HCT116 (cell line): Measurements from ENCODE around the gene ST6GALNAC2. TPM values are rescaled to one million over a fixed set of nuclear protein-coding genes. Genes with fewer than 3 reads are reported as not detected.

ENCODE experiments used
- ATAC-seq: fragments of 200-7000 bp; cut with Tn5 transposase; 2 replicates; pipeline ENCODE4 v1.9.1; 2020; ENCODE audit warnings: mild to moderate bottlenecking, moderate library complexity
- BruUV-seq: library from RNA; stranded (reverse); fragments of 400-500 nt; replicated peaks from 2 replicates; lab custom pipeline; 2021; lab: Mats Ljungman, UMichigan
- CTCF ChIA-PET: fragments of 300-600 bp; sonication (Branson Sonifier 250); formaldehyde crosslinking; loops from one replicate; lab custom pipeline; 2021; ENCODE audit warnings: antibody characterized with exemption; lab: Charles Lee
- POLR2A ChIA-PET: fragments of 300-600, 350-600 bp; sonication (Branson Sonifier 250); formaldehyde crosslinking; loops from one replicate; lab custom pipeline; 2021; ENCODE audit warnings: antibody characterized with exemption; lab: Charles Lee
- RAD21 ChIA-PET, 2 experiments: fragments of 300-600 bp; sonication (Branson Sonifier 250); formaldehyde crosslinking; loops; one replicate each; lab custom pipeline; 2023; ENCODE audit warnings: low total read pairs in 2 of 2; ENCODE audit not compliant: uncharacterized antibody in 2 of 2, unreplicated experiment in 2 of 2, low non-redundant PET in 1 of 2; lab: Charles Lee
- DNase-seq: peaks from one replicate; pipeline ENCODE4 v3.0.0-alpha.2; 2010; ENCODE audit warnings: low read depth, low spot score
- H2AFZ ChIP-seq: fragments of 200-600 bp; shearing (Covaris generic), sonication (generic); 2 replicates; pipeline ENCODE4 v1.6.1; 2017; ENCODE audit warnings: low read depth, mixed run types, mixed read lengths, antibody characterized with exemption, low read length; ENCODE audit not compliant: poor library complexity, severe bottlenecking
- H3K27ac ChIP-seq: 2 replicates; pipeline ENCODE4 v1.5.1; 2012; ENCODE audit warnings: low read depth, low read length
- H3K27me3 ChIP-seq: fragments of 200-600 bp; sonication (generic); 2 replicates; pipeline ENCODE4 v1.6.1; 2016; ENCODE audit warnings: mixed run types, low read length, mixed read lengths; ENCODE audit not compliant: insufficient read depth
- H3K36me3 ChIP-seq, 2 experiments: fragments of 200-500 bp in 1 of 2; fragments of 200-600 bp in 1 of 2; sonication (Bioruptor generic) in 1 of 2; sonication (generic) in 1 of 2; 2 replicates each; pipeline versions ENCODE4 v1.5.1 to v1.6.1; 2014 to 2016; ENCODE audit warnings: low read length in 2 of 2, inconsistent platforms in 1 of 2, mixed read lengths in 1 of 2, mixed run types in 1 of 2; ENCODE audit not compliant: insufficient read depth in 2 of 2, control insufficient read depth in 1 of 2
- H3K4me1 ChIP-seq, 2 experiments: fragments of 200-600 bp in 1 of 2; sonication (generic) in 1 of 2; 2 replicates each; pipeline versions ENCODE4 v1.5.1 to v1.6.1; 2012 to 2017; ENCODE audit warnings: low read length in 2 of 2, inconsistent platforms in 1 of 2, mild to moderate bottlenecking in 1 of 2, mixed read lengths in 1 of 2, mixed run types in 1 of 2, moderate library complexity in 1 of 2; ENCODE audit not compliant: insufficient read depth in 2 of 2, control insufficient read depth in 1 of 2
- H3K4me2 ChIP-seq: fragments of 200-600 bp; sonication (generic); 2 replicates; pipeline ENCODE4 v1.6.1; 2017; ENCODE audit warnings: mixed run types, low read length, mixed read lengths
- H3K4me3 ChIP-seq, 2 experiments: fragments of 200-600 bp in 1 of 2; sonication (generic) in 1 of 2; replicated peaks in 1 of 2; 2 replicates each; pipeline ENCODE4 v1.5.1; 2011 to 2016; ENCODE audit warnings: low read length in 2 of 2, control low read depth in 1 of 2, low read depth in 1 of 2, mild to moderate bottlenecking in 1 of 2, mixed read lengths in 1 of 2, mixed run types in 1 of 2
- H3K79me2 ChIP-seq: fragments of 200-600 bp; sonication (generic); 2 replicates; pipeline ENCODE4 v1.6.1; 2017; ENCODE audit warnings: mild to moderate bottlenecking, mixed run types, low read length, moderate library complexity, mixed read lengths; ENCODE audit not compliant: insufficient read depth
- H3K9ac ChIP-seq: fragments of 200-600 bp; sonication (generic); 2 replicates; pipeline ENCODE4 v1.6.1; 2016; ENCODE audit warnings: low read length, mixed read lengths
- H3K9me2 ChIP-seq: fragments of 200-600 bp; sonication (generic), shearing (Covaris generic); 2 replicates; pipeline ENCODE4 v1.6.1; 2017; ENCODE audit warnings: mixed run types, mild to moderate bottlenecking, moderate library complexity; ENCODE audit not compliant: insufficient read depth
- H3K9me3 ChIP-seq, 2 experiments: fragments of 200-500 bp in 1 of 2; fragments of 200-600 bp in 1 of 2; sonication (Bioruptor generic) in 1 of 2; sonication (generic) in 1 of 2; 2 replicates each; pipeline ENCODE4 v1.6.1; 2014 to 2017; ENCODE audit warnings: low read length in 2 of 2, mixed read lengths in 2 of 2, inconsistent platforms in 1 of 2, low read depth in 1 of 2, mild to moderate bottlenecking in 1 of 2, mixed run types in 1 of 2, moderate library complexity in 1 of 2; ENCODE audit not compliant: control insufficient read depth in 1 of 2, insufficient read depth in 1 of 2
- H4K20me1 ChIP-seq: fragments of 200-600 bp; sonication (generic), shearing (Covaris generic); 2 replicates; pipeline ENCODE4 v1.6.1; 2017; ENCODE audit warnings: mixed run types, mild to moderate bottlenecking, moderate library complexity; ENCODE audit not compliant: insufficient read depth
- CBX3 ChIP-seq: IDR thresholded peaks from 2 replicates; pipeline ENCODE4 v1.6.1; 2012; ENCODE audit warnings: low read depth
- EZH2 ChIP-seq: fragments of 200-600 bp; sonication (generic); IDR thresholded peaks from 2 replicates; pipeline ENCODE4 v1.6.1; 2017; ENCODE audit warnings: antibody characterized with exemption, mixed run types
- JUND ChIP-seq: IDR thresholded peaks from 2 replicates; pipeline ENCODE4 v1.6.1; 2012
- POLR2AphosphoS5 ChIP-seq: IDR thresholded peaks from 2 replicates; pipeline ENCODE4 v1.6.1; 2011; ENCODE audit warnings: mild to moderate bottlenecking, low read depth, low read length, moderate library complexity
- SIN3A ChIP-seq: IDR thresholded peaks from 2 replicates; pipeline ENCODE4 v1.6.1; 2012; ENCODE audit warnings: low read depth
- SP1 ChIP-seq: IDR thresholded peaks from 2 replicates; pipeline ENCODE4 v1.6.1; 2012; ENCODE audit warnings: low read depth
- SRF ChIP-seq: IDR thresholded peaks from 2 replicates; pipeline ENCODE4 v1.6.1; 2012; ENCODE audit warnings: low read depth
- TCF7L2 ChIP-seq: IDR thresholded peaks from 2 replicates; pipeline ENCODE4 v1.7.0; 2011; ENCODE audit warnings: borderline replicate concordance, inconsistent platforms; ENCODE audit not compliant: insufficient read depth, insufficient read length; ENCODE audit errors: extremely low read depth
- ZFX ChIP-seq: fragments of 450-650 bp; IDR thresholded peaks from 2 replicates; pipeline ENCODE4 v1.6.1; 2017
- intact Hi-C: fragments of 100-400 bp; cut with micrococcal nuclease; formaldehyde crosslinking; loops from 2 replicates; pipeline ENCODE4 v1.10.0; 2022
- total RNA-seq: library from RNA; stranded (reverse); gene quantifications from one replicate; pipeline ENCODE4 v1.2.1, GENCODE V29; 2021; ENCODE audit not compliant: unreplicated experiment
- TF ChIP-seq, protein P1 (sequence below): IDR thresholded peaks from 2 replicates; pipeline ENCODE4 v1.6.1; 2012; ENCODE audit warnings: low read depth
- TF ChIP-seq, protein P2 (sequence below): IDR thresholded peaks from 2 replicates; pipeline ENCODE4 v1.6.1; 2011; ENCODE audit warnings: mild to moderate bottlenecking, low read length, moderate library complexity; ENCODE audit not compliant: insufficient replicate concordance; ENCODE audit errors: extremely low read depth
- TF ChIP-seq, protein P3 (sequence below): IDR thresholded peaks from 2 replicates; pipeline ENCODE4 v1.6.1; 2012
- TF ChIP-seq, protein P4 (sequence below), 3 experiments: fragments of 200-600 bp in 1 of 3; sonication (generic) in 1 of 3; IDR thresholded peaks in 2 of 3; conservative IDR thresholded peaks in 1 of 3; 2 replicates each; pipeline ENCODE4 v1.5.1; 2012 to 2017; ENCODE audit warnings: low read depth in 2 of 3, low read length in 2 of 3, antibody characterized with exemption in 1 of 3, borderline replicate concordance in 1 of 3, control low read depth in 1 of 3, mild to moderate bottlenecking in 1 of 3, mixed read lengths in 1 of 3, mixed run types in 1 of 3, moderate library complexity in 1 of 3; ENCODE audit not compliant: insufficient read depth in 1 of 3

The ST6GALNAC2 gene
- total RNA-seq, 1 experiment from 2014 or later, result 14.7 TPM

DNA sequence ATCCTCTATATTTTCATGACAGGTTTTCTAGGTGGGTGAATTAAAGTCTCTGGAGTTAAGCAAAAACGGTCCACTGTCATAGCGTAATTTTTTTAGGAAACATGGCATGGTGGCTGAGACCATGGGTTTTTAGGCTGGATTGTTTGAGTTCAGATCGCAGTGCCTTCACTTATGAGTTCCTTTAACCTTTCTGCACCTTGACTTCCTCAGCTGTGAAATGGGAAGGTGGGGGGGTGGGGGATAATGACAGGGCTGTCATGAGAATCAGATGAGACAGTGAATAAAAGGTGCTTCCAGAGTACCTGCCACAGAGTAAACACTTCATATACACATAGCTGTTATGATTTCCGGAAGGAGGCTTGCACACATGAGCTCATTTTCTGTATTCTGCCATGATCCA, 34.0 kb downstream of the ST6GALNAC2 start:
- POLR2A ChIA-PET, result interaction anchor here (0.7 kb wide), 1 partner anchor 11 kb away, joined by 3 read pairs; no protein-coding TSS in a partner anchor
- ATAC-seq, result no peak
- Histone ChIP-seq H3K9me3 (no peaks in the 10 kb centered on the region), H3K27ac (no peak overlapping the region), H4K20me1 (no peaks in the 10 kb centered on the region)
- TF ChIP-seq, protein P1, sequence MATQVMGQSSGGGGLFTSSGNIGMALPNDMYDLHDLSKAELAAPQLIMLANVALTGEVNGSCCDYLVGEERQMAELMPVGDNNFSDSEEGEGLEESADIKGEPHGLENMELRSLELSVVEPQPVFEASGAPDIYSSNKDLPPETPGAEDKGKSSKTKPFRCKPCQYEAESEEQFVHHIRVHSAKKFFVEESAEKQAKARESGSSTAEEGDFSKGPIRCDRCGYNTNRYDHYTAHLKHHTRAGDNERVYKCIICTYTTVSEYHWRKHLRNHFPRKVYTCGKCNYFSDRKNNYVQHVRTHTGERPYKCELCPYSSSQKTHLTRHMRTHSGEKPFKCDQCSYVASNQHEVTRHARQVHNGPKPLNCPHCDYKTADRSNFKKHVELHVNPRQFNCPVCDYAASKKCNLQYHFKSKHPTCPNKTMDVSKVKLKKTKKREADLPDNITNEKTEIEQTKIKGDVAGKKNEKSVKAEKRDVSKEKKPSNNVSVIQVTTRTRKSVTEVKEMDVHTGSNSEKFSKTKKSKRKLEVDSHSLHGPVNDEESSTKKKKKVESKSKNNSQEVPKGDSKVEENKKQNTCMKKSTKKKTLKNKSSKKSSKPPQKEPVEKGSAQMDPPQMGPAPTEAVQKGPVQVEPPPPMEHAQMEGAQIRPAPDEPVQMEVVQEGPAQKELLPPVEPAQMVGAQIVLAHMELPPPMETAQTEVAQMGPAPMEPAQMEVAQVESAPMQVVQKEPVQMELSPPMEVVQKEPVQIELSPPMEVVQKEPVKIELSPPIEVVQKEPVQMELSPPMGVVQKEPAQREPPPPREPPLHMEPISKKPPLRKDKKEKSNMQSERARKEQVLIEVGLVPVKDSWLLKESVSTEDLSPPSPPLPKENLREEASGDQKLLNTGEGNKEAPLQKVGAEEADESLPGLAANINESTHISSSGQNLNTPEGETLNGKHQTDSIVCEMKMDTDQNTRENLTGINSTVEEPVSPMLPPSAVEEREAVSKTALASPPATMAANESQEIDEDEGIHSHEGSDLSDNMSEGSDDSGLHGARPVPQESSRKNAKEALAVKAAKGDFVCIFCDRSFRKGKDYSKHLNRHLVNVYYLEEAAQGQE, result no peak
- TF ChIP-seq, protein P2, sequence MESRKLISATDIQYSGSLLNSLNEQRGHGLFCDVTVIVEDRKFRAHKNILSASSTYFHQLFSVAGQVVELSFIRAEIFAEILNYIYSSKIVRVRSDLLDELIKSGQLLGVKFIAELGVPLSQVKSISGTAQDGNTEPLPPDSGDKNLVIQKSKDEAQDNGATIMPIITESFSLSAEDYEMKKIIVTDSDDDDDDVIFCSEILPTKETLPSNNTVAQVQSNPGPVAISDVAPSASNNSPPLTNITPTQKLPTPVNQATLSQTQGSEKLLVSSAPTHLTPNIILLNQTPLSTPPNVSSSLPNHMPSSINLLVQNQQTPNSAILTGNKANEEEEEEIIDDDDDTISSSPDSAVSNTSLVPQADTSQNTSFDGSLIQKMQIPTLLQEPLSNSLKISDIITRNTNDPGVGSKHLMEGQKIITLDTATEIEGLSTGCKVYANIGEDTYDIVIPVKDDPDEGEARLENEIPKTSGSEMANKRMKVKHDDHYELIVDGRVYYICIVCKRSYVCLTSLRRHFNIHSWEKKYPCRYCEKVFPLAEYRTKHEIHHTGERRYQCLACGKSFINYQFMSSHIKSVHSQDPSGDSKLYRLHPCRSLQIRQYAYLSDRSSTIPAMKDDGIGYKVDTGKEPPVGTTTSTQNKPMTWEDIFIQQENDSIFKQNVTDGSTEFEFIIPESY, result no peak
- TF ChIP-seq JUND, result no peak
- TF ChIP-seq, protein P3, sequence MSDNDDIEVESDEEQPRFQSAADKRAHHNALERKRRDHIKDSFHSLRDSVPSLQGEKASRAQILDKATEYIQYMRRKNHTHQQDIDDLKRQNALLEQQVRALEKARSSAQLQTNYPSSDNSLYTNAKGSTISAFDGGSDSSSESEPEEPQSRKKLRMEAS, result no peak
- no peak for TF ChIP-seq TCF7L2
- TF ChIP-seq SRF, result no peak
- TF ChIP-seq SIN3A, result no peak
- no peak for TF ChIP-seq ZFX
- TF ChIP-seq EZH2, result no peak
- no peak for TF ChIP-seq CBX3
- no peak for TF ChIP-seq POLR2AphosphoS5
- TF ChIP-seq, protein P4, sequence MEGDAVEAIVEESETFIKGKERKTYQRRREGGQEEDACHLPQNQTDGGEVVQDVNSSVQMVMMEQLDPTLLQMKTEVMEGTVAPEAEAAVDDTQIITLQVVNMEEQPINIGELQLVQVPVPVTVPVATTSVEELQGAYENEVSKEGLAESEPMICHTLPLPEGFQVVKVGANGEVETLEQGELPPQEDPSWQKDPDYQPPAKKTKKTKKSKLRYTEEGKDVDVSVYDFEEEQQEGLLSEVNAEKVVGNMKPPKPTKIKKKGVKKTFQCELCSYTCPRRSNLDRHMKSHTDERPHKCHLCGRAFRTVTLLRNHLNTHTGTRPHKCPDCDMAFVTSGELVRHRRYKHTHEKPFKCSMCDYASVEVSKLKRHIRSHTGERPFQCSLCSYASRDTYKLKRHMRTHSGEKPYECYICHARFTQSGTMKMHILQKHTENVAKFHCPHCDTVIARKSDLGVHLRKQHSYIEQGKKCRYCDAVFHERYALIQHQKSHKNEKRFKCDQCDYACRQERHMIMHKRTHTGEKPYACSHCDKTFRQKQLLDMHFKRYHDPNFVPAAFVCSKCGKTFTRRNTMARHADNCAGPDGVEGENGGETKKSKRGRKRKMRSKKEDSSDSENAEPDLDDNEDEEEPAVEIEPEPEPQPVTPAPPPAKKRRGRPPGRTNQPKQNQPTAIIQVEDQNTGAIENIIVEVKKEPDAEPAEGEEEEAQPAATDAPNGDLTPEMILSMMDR (IDR thresholded peaks at IDR 0.05 in 2 of 3, conservative IDR thresholded peaks at IDR 0.05 in 1 of 3; ENCODE audit: borderline replicate concordance in 1 of 3, insufficient read depth in 1 of 3, low read depth in 2 of 3, low read length in 2 of 3), result no peak
- TF ChIP-seq SP1, result no peak
- TF ChIP-seq, all 23 proteins: peak for 0
- Histone ChIP-seq H3K36me3 (no peaks in the 10 kb centered on the region), H3K4me2 (no peak overlapping the region), H3K9me2 (no peaks in the 10 kb centered on the region), H3K9ac (no peak overlapping the region), H3K4me3 (no peak overlapping the region), H3K79me2 (no peaks in the 10 kb centered on the region), H3K27me3 (no peaks in the 10 kb centered on the region), H3K4me1 (peaks cover 3 to 15% of the 10 kb centered on the region in 2 experiments; a peak in 3 of 4 replicates), H2AFZ (no peak overlapping the region)
- no peak for DNase-seq
- intact Hi-C loops, result no loop called here
- BruUV-seq, result no TSS peak
- ChIA-PET CTCF (interaction anchor here (1.1 kb wide), 2 partner anchors 29 to 72 kb away, joined by 3 to 4 read pairs; no protein-coding TSS in a partner anchor), RAD21 (no interaction called here)
